SH-SY5Y (cell line): ENCODE data around the gene EVI5L.

Experiments
- GATA2 ChIP-seq: IDR thresholded peaks from 2 replicates; pipeline ENCODE4 v1.6.1; 2011; ENCODE audit warnings: mild to moderate bottlenecking, low read depth, low read length
- GATA3 ChIP-seq: IDR thresholded peaks from 2 replicates; pipeline ENCODE4 v1.6.1; 2011; ENCODE audit warnings: low read depth, mild to moderate bottlenecking, low read length, moderate library complexity

DNA sequence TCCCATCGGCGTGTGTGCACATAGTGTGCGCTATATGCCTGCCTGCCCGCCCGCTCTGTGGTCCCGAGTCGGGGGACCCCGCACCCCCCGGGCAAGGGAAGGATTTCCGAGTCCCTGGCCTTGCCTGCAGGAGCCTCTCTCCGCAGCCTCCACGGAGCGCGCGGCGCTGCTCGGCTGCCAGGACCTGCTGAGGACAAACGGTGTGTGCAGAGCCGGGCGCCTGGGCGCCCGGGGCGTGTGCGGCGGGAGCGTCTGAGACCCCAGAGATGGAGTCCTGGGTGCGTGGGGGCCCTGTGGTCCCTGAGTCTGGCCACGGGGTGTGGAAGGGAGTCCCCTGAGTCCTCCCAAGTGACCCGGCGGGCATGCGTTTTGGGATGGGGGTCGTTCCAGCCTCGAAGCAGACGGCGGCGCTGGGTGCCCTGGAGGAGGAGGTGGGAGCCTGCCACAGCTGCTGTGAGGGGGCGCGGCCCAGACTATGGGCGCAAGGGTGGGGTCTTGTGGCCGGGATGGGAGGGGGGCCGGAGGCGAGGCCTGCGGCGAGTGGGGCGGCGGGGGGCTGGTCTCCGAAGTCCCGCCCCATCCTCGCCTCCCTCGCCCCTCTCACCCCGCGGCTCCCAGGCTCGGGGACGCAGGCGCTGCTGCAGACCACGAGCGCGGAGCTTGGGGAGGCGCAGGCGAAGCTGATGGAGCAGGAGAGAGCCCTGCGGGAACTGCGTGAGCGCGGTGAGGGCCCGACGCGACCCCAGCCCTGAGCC lies 41.7 kb upstream of the EVI5L start:
- TF ChIP-seq GATA2 (no peak), GATA3 (no peak)
